Fibroblast of lung (primary cell): ENCODE measurements around the gene SORCS3.

Source experiments
- CTCF ChIP-seq, 2 donors: IDR thresholded peaks in 1 of 2; conservative IDR thresholded peaks in 1 of 2; 1 replicate in 1 of 2; 2 replicates in 1 of 2; pipeline ENCODE4 v1.5.1; 2011 to 2012; ENCODE audit warnings: low read length in 2 of 2, control low read depth in 1 of 2, inconsistent platforms in 1 of 2, low read depth in 1 of 2, mild to moderate bottlenecking in 1 of 2
- EZH2 ChIP-seq: IDR thresholded peaks from 2 replicates; pipeline ENCODE4 v1.5.1; 2012; ENCODE audit warnings: low read length, control low read depth, mild to moderate bottlenecking; ENCODE audit errors: missing control alignments

- TF ChIP-seq CTCF (conservative IDR thresholded peaks at IDR 0.05 in 1 of 2, IDR thresholded peaks at IDR 0.05 in 1 of 2; ENCODE audit: low read depth in 1 of 2, low read length in 2 of 2) (no peak), EZH2 (no peak)
Measured at GRCh38 chr10:105068497-105068896, 427.4 kb downstream of the SORCS3 start.
